ENCODE data around the gene PTPRM. TPM values are rescaled to one million over a fixed set of nuclear protein-coding genes. Genes with fewer than 3 reads are reported as not detected.

PTPRM gene
- total RNA-seq, 1 experiment from 2014 or later, result 1.4 TPM

GRCh38 chr18:7754725-7755181, 187.6 kb downstream of the PTPRM start:
- DNase-seq (ENCODE audit: low spot score), result no peak

GRCh38 chr18:7755753-7756475, 188.8 kb downstream of the PTPRM start:
- DNase-seq (ENCODE audit: low spot score), result no peak

GRCh38 chr18:7757175-7757574, 190.1 kb downstream of the PTPRM start:
- DNase-seq (ENCODE audit: low spot score), result no peak

- no peak for DNase-seq (ENCODE audit: low spot score)
Measured at GRCh38 chr18:7758764-7759163, 191.6 kb downstream of the PTPRM start.

- no peak for DNase-seq (ENCODE audit: low spot score)
Measured at GRCh38 chr18:7760967-7761948, 194.1 kb downstream of the PTPRM start.

GRCh38 chr18:7764405-7764804, 197.3 kb downstream of the PTPRM start:
- DNase-seq (ENCODE audit: low spot score), result no peak

GRCh38 chr18:7766346-7766745, 199.2 kb downstream of the PTPRM start:
- DNase-seq (ENCODE audit: low spot score), result no peak

GRCh38 chr18:7766817-7767216, 199.7 kb downstream of the PTPRM start:
- no peak for DNase-seq (ENCODE audit: low spot score)

- DNase-seq (ENCODE audit: low spot score), result no peak
Measured at GRCh38 chr18:7770908-7771307, 203.8 kb downstream of the PTPRM start.

- DNase-seq (ENCODE audit: low spot score), result no peak
Measured at GRCh38 chr18:7772510-7772888, 205.4 kb downstream of the PTPRM start.

- no peak for DNase-seq (ENCODE audit: low spot score)
Measured at GRCh38 chr18:7772951-7773350, 205.8 kb downstream of the PTPRM start.

- no peak for DNase-seq (ENCODE audit: low spot score)
Measured at GRCh38 chr18:7775128-7775527, 208.0 kb downstream of the PTPRM start.

GRCh38 chr18:7775843-7776242, 208.7 kb downstream of the PTPRM start:
- no peak for DNase-seq (ENCODE audit: low spot score)

GRCh38 chr18:7778181-7778580, 211.1 kb downstream of the PTPRM start:
- DNase-seq (ENCODE audit: low spot score), result no peak

- DNase-seq (ENCODE audit: low spot score), result no peak
Measured at GRCh38 chr18:7779211-7779610, 212.1 kb downstream of the PTPRM start.

- no peak for DNase-seq (ENCODE audit: low spot score)
Measured at GRCh38 chr18:7784171-7784570, 217.1 kb downstream of the PTPRM start.

GRCh38 chr18:7786569-7786968, 219.5 kb downstream of the PTPRM start:
- no peak for DNase-seq (ENCODE audit: low spot score)

- no peak for DNase-seq (ENCODE audit: low spot score)
Measured at GRCh38 chr18:7787339-7787738, 220.2 kb downstream of the PTPRM start.

- peak; percentile 69 for DNase-seq (ENCODE audit: low spot score)
Measured at GRCh38 chr18:7789856-7790552, 222.9 kb downstream of the PTPRM start.

GRCh38 chr18:7793100-7793499, 226.0 kb downstream of the PTPRM start:
- DNase-seq (ENCODE audit: low spot score), result no peak

- DNase-seq (ENCODE audit: low spot score), result no peak
Measured at GRCh38 chr18:7803956-7804469, 236.9 kb downstream of the PTPRM start.

GRCh38 chr18:7805096-7805495, 238.0 kb downstream of the PTPRM start:
- DNase-seq (ENCODE audit: low spot score), result no peak

Data from HT-29 (cell line).